H1 (cell line): ENCODE data around the gene CCDC110. TPM values are rescaled to one million over a fixed set of nuclear protein-coding genes. Genes with fewer than 3 reads are reported as not detected.

Source experiments
- BRCA1 ChIP-seq: IDR thresholded peaks from 2 replicates; pipeline ENCODE4 v1.6.1; 2012; ENCODE audit warnings: low read depth, low read length, improper control_type of control experiment
- EGR1 ChIP-seq: IDR thresholded peaks from 2 replicates; pipeline ENCODE4 v1.6.1; 2011; ENCODE audit warnings: low read depth, low read length, borderline replicate concordance
- polyA plus RNA-seq, 7 experiments: library from polyadenylated mRNA; depleted of rRNA in 3 of 7; stranded (reverse) in 5 of 7; unstranded in 2 of 7; fragments of >200 nt in 5 of 7; fragments of 200-250 nt in 2 of 7; gene quantifications; 1 replicate in 5 of 7; 2 replicates in 1 of 7; 4 replicates in 1 of 7; pipeline versions ENCODE4 v1.2.1 to v1.2.3, GENCODE V29; 2011 to 2013; ENCODE audit warnings: missing spikeins in 2 of 7, mixed read lengths in 2 of 7
- total RNA-seq: library from RNA; stranded (reverse); fragmentation: NEBNext Ultra II Directional; extraction: Animal tissue kit (Norgen Biotek cat#: 25700); gene quantifications from 2 replicates; pipeline ENCODE4 v1.2.1, GENCODE V29; 2021

CCDC110 gene
- total and polyA plus RNA-seq, 2 of the 8 experiments (the other 6 are each of a cell fraction or from before 2014, with no cell fraction given), result 0.33 to 3.1 TPM

DNA sequence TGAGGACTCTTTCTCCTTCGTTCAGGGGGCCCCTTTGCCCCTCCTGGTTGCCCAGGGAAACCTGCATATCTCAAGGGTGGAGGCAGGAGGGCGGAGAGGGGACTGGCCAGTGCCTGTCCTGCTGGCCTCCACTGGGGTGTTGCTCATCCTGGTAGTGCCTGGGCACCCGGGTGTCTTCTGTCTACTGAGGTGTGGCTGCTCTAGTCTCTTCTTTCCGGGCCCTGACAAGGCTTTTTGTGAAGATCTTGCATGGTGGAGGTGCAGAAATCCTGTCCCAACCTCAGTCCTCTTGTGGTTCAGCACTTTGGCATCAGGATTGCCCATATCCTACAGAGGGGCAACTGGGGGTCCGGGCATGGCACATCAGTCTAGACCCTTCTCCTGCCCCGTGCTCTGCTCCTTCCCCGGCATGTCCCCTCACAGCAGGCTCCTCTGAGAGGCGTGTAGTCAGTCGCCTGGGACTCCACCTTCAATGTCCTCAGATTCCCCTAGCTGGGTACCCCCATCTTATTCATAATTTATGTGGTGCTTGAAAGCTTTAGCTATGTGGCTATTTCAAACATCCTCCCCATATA, 1.9 kb downstream of the CCDC110 start (continued):
- TF ChIP-seq BRCA1 (no peak), EGR1 (no peak)
